ENCODE data around the gene MAD1L1.

DNA sequence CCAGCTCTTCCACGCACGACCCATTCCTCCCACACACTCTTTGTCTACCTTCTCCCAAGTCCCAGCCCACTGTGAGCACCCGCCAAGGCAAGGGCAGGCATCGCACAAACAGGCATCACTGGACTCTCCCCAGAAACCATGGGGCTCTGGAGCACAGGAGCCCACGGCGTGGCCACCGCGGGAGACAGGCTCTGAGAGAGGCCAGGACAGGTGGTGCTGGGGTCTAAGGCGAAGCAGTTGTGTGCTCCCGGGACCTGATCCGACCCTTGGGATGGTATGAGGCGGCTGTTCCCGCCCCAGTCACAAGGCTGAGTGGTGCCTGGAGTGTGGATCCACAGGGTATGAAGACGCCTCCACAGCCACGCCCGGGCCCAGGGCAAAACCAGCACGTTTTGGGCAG is 156.9 kb downstream of the MAD1L1 start:
- TF ChIP-seq POLR2A (IDR thresholded peaks at IDR 0.05), result no peak
- TF ChIP-seq, protein P1, sequence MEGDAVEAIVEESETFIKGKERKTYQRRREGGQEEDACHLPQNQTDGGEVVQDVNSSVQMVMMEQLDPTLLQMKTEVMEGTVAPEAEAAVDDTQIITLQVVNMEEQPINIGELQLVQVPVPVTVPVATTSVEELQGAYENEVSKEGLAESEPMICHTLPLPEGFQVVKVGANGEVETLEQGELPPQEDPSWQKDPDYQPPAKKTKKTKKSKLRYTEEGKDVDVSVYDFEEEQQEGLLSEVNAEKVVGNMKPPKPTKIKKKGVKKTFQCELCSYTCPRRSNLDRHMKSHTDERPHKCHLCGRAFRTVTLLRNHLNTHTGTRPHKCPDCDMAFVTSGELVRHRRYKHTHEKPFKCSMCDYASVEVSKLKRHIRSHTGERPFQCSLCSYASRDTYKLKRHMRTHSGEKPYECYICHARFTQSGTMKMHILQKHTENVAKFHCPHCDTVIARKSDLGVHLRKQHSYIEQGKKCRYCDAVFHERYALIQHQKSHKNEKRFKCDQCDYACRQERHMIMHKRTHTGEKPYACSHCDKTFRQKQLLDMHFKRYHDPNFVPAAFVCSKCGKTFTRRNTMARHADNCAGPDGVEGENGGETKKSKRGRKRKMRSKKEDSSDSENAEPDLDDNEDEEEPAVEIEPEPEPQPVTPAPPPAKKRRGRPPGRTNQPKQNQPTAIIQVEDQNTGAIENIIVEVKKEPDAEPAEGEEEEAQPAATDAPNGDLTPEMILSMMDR (IDR thresholded peaks at IDR 0.05), result no peak
- TF ChIP-seq POLR2AphosphoS5 (IDR thresholded peaks at IDR 0.05), result no peak
